ENCODE results near the gene PGP. TPM values are rescaled to one million over a fixed set of nuclear protein-coding genes. Genes with fewer than 3 reads are reported as not detected.

The PGP gene
- total RNA-seq, 1 donor from 2014 or later, result 26.1 TPM

GRCh38 chr16:2223221-2223941 lies 8.7 kb upstream of the PGP start, which contains the start of gene E4F1:
E4F1 (plus strand) TSS chr16:2223591; CDS start chr16:2223614, 23 bp downstream.
- intact Hi-C loops (cut with micrococcal nuclease), result loop anchor here (1.0 to 2.0 kb wide), 3 partner anchors 8 to 206 kb away; partner anchors contain the start of genes CCNF and ECI1

GRCh38 chr16:2216330-2216729 lies 1.7 kb upstream of the PGP start:
- intact Hi-C loops (cut with micrococcal nuclease), result no loop called here

GRCh38 chr16:2213817-2214718 lies 572 bp downstream of the PGP start:
- intact Hi-C loops (cut with micrococcal nuclease), result loop anchor here (2.0 to 5.0 kb wide), 2 partner anchors 38 to 55 kb away; partner anchors contain the start of genes ECI1 and RNPS1

- intact Hi-C loops (cut with micrococcal nuclease), result loop anchor here (5.0 kb wide), 1 partner anchor 40 kb away; the partner anchor contains the start of gene ECI1
Observed at GRCh38 chr16:2212362-2213324, 2.0 kb downstream of the PGP start.

GRCh38 chr16:2211923-2212347 lies 2.7 kb downstream of the PGP start:
- intact Hi-C loops (cut with micrococcal nuclease), result loop anchor here (5.0 kb wide), 1 partner anchor 40 kb away; the partner anchor contains the start of gene ECI1

- intact Hi-C loops (cut with micrococcal nuclease), result loop anchor here (5.0 kb wide), 1 partner anchor 42 kb away; the partner anchor contains the start of gene ECI1
Observed at GRCh38 chr16:2210386-2211365, 4.0 kb downstream of the PGP start, which contains the start of gene BRICD5. BRICD5 (minus strand) TSS chr16:2210863; CDS start chr16:2210833, 30 bp downstream.

GRCh38 chr16:2210009-2210332 lies 4.7 kb downstream of the PGP start:
- intact Hi-C loops (cut with micrococcal nuclease), result loop anchor here (5.0 kb wide), 1 partner anchor 42 kb away; the partner anchor contains the start of gene ECI1

GRCh38 chr16:2209258-2210008 lies 5.2 kb downstream of the PGP start:
- intact Hi-C loops (cut with micrococcal nuclease), result loop anchor here (5.0 kb wide), 2 partner anchors 43 to 52 kb away; partner anchors contain the start of genes ECI1 and TRAF7

GRCh38 chr16:2208772-2209171 lies 5.9 kb downstream of the PGP start:
- intact Hi-C loops (cut with micrococcal nuclease), result loop anchor here (5.0 kb wide), 1 partner anchor 51 kb away; the partner anchor contains the start of gene TRAF7

- intact Hi-C loops (cut with micrococcal nuclease), result loop anchor here (5.0 kb wide), 1 partner anchor 51 kb away; the partner anchor contains the start of gene TRAF7
Observed at GRCh38 chr16:2208308-2208707, 6.3 kb downstream of the PGP start.

GRCh38 chr16:2207872-2208271 lies 6.8 kb downstream of the PGP start:
- intact Hi-C loops (cut with micrococcal nuclease), result loop anchor here (5.0 kb wide), 1 partner anchor 51 kb away; the partner anchor contains the start of gene TRAF7

GRCh38 chr16:2206780-2207433 lies 7.7 kb downstream of the PGP start:
- intact Hi-C loops (cut with micrococcal nuclease), result loop anchor here (5.0 kb wide), 1 partner anchor 50 kb away; the partner anchor contains the start of gene TRAF7

- intact Hi-C loops (cut with micrococcal nuclease), result loop anchor here (5.0 kb wide), 1 partner anchor 49 kb away; the partner anchor contains the start of gene TRAF7
Observed at GRCh38 chr16:2206420-2206779, 8.2 kb downstream of the PGP start.

- intact Hi-C loops (cut with micrococcal nuclease), result loop anchor here (5.0 kb wide), 1 partner anchor 49 kb away; the partner anchor contains the start of gene TRAF7
Observed at GRCh38 chr16:2205967-2206313, 8.7 kb downstream of the PGP start.

- intact Hi-C loops (cut with micrococcal nuclease), result loop anchor here (5.0 kb wide), 1 partner anchor 48 kb away; the partner anchor contains the start of gene TRAF7
Observed at GRCh38 chr16:2205104-2205966, 9.3 kb downstream of the PGP start, which contains the start of gene MLST8. MLST8 (plus strand) TSS chr16:2205454; CDS start chr16:2206086, 632 bp downstream.

- intact Hi-C loops (cut with micrococcal nuclease), result loop anchor here (5.0 kb wide), 1 partner anchor 47 kb away; the partner anchor contains the start of gene TRAF7
Observed at GRCh38 chr16:2204416-2205103, 10.1 kb downstream of the PGP start.

All from T-helper 2 cell treated with Interferon-gamma antibody and Interleukin-4, amounts not matched to agents 100 ng/mL and 5 ng/mL, for 36 hours (primary cell).